Right lobe of liver (tissue), 6 donors: ENCODE data around the gene CDK11B. TPM values are rescaled to one million over a fixed set of nuclear protein-coding genes. Genes with fewer than 3 reads are reported as not detected.

Experiments used
- ATAC-seq, 4 donors: fragments of 200-7000 bp; cut with Tn5 transposase; one replicate each; pipeline ENCODE4 v1.9.1; 2020; ENCODE audit warnings: mild to moderate bottlenecking in 4 of 4, moderate library complexity in 4 of 4
- DNase-seq, 3 donors: peaks; one replicate each; pipeline ENCODE4 v3.0.0-alpha.2; 2020
- H3K27ac ChIP-seq, 3 donors: fragments of 200-600 bp; one replicate each; pipeline ENCODE4 v1.8.0; 2022
- H3K27me3 ChIP-seq, 2 donors: fragments of 200-600 bp; one replicate each; pipeline ENCODE4 v1.8.0; 2022
- H3K36me3 ChIP-seq, 4 donors: fragments of 200-600 bp; sonication (generic) in 1 of 4; one replicate each; pipeline versions ENCODE4 v1.5.1 to v1.8.0; 2017 to 2022; ENCODE audit warnings: control low read depth in 1 of 4
- H3K4me1 ChIP-seq, 4 donors: fragments of 200-600 bp; sonication (generic) in 1 of 4; one replicate each; pipeline versions ENCODE4 v1.5.1 to v1.8.0; 2017 to 2022; ENCODE audit warnings: control low read depth in 1 of 4
- H3K4me3 ChIP-seq, 3 donors: fragments of 200-600 bp; one replicate each; pipeline ENCODE4 v1.8.0; 2022
- H3K9me3 ChIP-seq, 4 donors: fragments of 200-600 bp; sonication (generic) in 1 of 4; one replicate each; pipeline versions ENCODE4 v1.5.1 to v1.8.0; 2017 to 2022; ENCODE audit warnings: control low read depth in 1 of 4
- CTCF ChIP-seq, 4 donors: fragments of 200-600 bp in 3 of 4; fragments of 450-650 bp in 1 of 4; IDR thresholded peaks; one replicate each; pipeline versions ENCODE4 v1.5.1 to v1.8.0; 2016 to 2022; ENCODE audit warnings: antibody characterized with exemption in 4 of 4, mild to moderate bottlenecking in 2 of 4
- POLR2A ChIP-seq: fragments of 450-650 bp; IDR thresholded peaks from one replicate; pipeline ENCODE4 v1.6.1; 2017; ENCODE audit warnings: antibody characterized with exemption, mild to moderate bottlenecking
- WGBS: methylation state at CpG from one replicate; pipeline ENCODE4 v1.1.6; 2018; ENCODE audit warnings: low coverage, low lambda C conversion rate; ENCODE audit not compliant: insufficient coverage; ENCODE audit errors: missing lambda C conversion rate; 5-methylcytosine and 5-hydroxymethylcytosine counted together
- intact Hi-C, 2 donors: fragments of 100-400 bp; cut with DNase I; formaldehyde crosslinking; loops; one replicate each; pipeline versions ENCODE4 v1.11.2 to v1.14.1; 2022
- total RNA-seq, 6 experiments: library from RNA; depleted of rRNA in 2 of 6; stranded (reverse); fragments of >200 nt in 2 of 6; fragmentation: NEBNext Ultra II Directional in 3 of 6; extraction: Animal tissue kit (Norgen Biotek cat#: 25700) in 3 of 6; gene quantifications; one replicate each; pipeline versions ENCODE4 v1.1.0 to v1.2.4, GENCODE V29; 2016 to 2023
- donor health status: DM: no; HTN: yes; CAD: no.
- donor health status: DM: no; HTN: no; CAD: no.
- donor health status: DM: no; HTN: no; CAD: no.
- donor health status: DM: no; HTN: yes; CAD: no.
- donor health status: DM: no; HTN: yes; CAD: no.

Gene CDK11B
- total RNA-seq, 6 experiments from 2014 or later: 8.0 to 11.8 (median 9.5) TPM

GRCh38 chr1:1615256-1616044, 43.4 kb downstream of the CDK11B start, which contains the start of gene MIB2:
MIB2 (plus strand) TSS chr1:1615500; CDS start chr1:1623453, 7,953 bp downstream.
- H3K9me3 ChIP-seq: no peaks in the 10 kb centered on the region
- H3K4me1 ChIP-seq: peaks cover 0 to 37% (median 12%) of the 10 kb centered on the region in 4 donors
- DNase-seq (peak; percentile 98), ATAC-seq (peak; percentile 91 to 95 (median 94))
- H3K36me3 ChIP-seq: no peaks in the 10 kb centered on the region
- no peaks in the 10 kb centered on the region for H3K27me3 ChIP-seq
- intact Hi-C loops: no loop called here
- peak within 1 kb of the TSS; percentile 83 to 100 (median 99) for H3K4me3 ChIP-seq
- 0% methylated on average over 8 of the region's 107 CpGs for WGBS
- peak within 1 kb of the TSS; percentile 95 to 100 (median 99) for H3K27ac ChIP-seq
- TF ChIP-seq CTCF (IDR thresholded peaks at IDR 0.05) (no peak), POLR2A (peak; percentile 83)

- DNase-seq: no peak
- H3K9me3 ChIP-seq: no peaks in the 10 kb centered on the region
- H3K36me3 ChIP-seq: no peaks in the 10 kb centered on the region
- WGBS: 0% methylated on average over 7 of the region's 23 CpGs
- peak overlapping the region; percentile 95 to 100 (median 99) for H3K27ac ChIP-seq
- peak overlapping the region; percentile 83 to 100 (median 99) for H3K4me3 ChIP-seq
- H3K27me3 ChIP-seq: no peaks in the 10 kb centered on the region
- peaks cover 0 to 37% (median 13%) of the 10 kb centered on the region in 4 donors for H3K4me1 ChIP-seq
- ATAC-seq: no peak
- intact Hi-C loops: no loop called here
- TF ChIP-seq CTCF (IDR thresholded peaks at IDR 0.05) (no peak), POLR2A (no peak)
These were observed 43.9 kb downstream of the CDK11B start for GRCh38 chr1:1614954-1615255.

- 5% methylated on average over 24 of the region's 30 CpGs for WGBS
- H3K4me1 ChIP-seq: peaks cover 0 to 37% (median 13%) of the 10 kb centered on the region in 4 donors
- H3K27me3 ChIP-seq: no peaks in the 10 kb centered on the region
- H3K9me3 ChIP-seq: no peaks in the 10 kb centered on the region
- TF ChIP-seq CTCF (IDR thresholded peaks at IDR 0.05) (no peak), POLR2A (no peak)
- H3K27ac ChIP-seq: peak overlapping the region in 2 of 3 donors; percentile 95 to 100
- no peaks in the 10 kb centered on the region for H3K36me3 ChIP-seq
- ATAC-seq (peak in 3 of 4 donors; percentile 6 to 15 (median 14)), DNase-seq (peak in 2 of 3 donors; percentile 47 to 68)
- intact Hi-C loops: no loop called here
- H3K4me3 ChIP-seq: peak overlapping the region; percentile 83 to 100 (median 99)
These were observed 44.4 kb downstream of the CDK11B start for GRCh38 chr1:1614204-1614953.

- H3K9me3 ChIP-seq: no peaks in the 10 kb centered on the region
- 61% methylated on average over 11 of the region's 11 CpGs for WGBS
- H3K27me3 ChIP-seq: no peaks in the 10 kb centered on the region
- peaks cover 0 to 37% (median 13%) of the 10 kb centered on the region in 4 donors for H3K4me1 ChIP-seq
- DNase-seq: no peak
- H3K27ac ChIP-seq: peak overlapping the region in 1 of 3 donors; percentile 95
- intact Hi-C loops: no loop called here
- H3K36me3 ChIP-seq: no peaks in the 10 kb centered on the region
- TF ChIP-seq POLR2A: no peak
- no peak for TF ChIP-seq CTCF (IDR thresholded peaks at IDR 0.05)
- H3K4me3 ChIP-seq: peak overlapping the region in 1 of 3 donors; percentile 83
- no peak for ATAC-seq
These were observed 45.2 kb downstream of the CDK11B start for GRCh38 chr1:1613509-1614082.
